ENCODE measurements around the gene RAD51.

The RAD51 gene

GRCh38 chr15:40772014-40772413, 77.0 kb downstream of the RAD51 start:
- no peak overlapping the region for H3K4me3 ChIP-seq (ENCODE audit: low read length)
- no peak for DNase-seq (ENCODE audit: low read depth)
- TF ChIP-seq CTCF (IDR thresholded peaks at IDR 0.05; ENCODE audit: insufficient read depth, low read depth, low read length, missing control alignments), result no peak

GRCh38 chr15:40773496-40773895, 78.5 kb downstream of the RAD51 start:
- TF ChIP-seq CTCF (IDR thresholded peaks at IDR 0.05; ENCODE audit: insufficient read depth, low read depth, low read length, missing control alignments), result no peak
- no peak for DNase-seq (ENCODE audit: low read depth)
- H3K4me3 ChIP-seq (ENCODE audit: low read length), result no peak overlapping the region

- no peak for DNase-seq (ENCODE audit: low read depth)
- TF ChIP-seq CTCF (IDR thresholded peaks at IDR 0.05; ENCODE audit: insufficient read depth, low read depth, low read length, missing control alignments), result no peak
- H3K4me3 ChIP-seq (ENCODE audit: low read length), result no peak overlapping the region
Observed at GRCh38 chr15:40773902-40774301, 78.9 kb downstream of the RAD51 start.

- no peak overlapping the region for H3K4me3 ChIP-seq (ENCODE audit: low read length)
- DNase-seq (ENCODE audit: low read depth), result no peak
- no peak for TF ChIP-seq CTCF (IDR thresholded peaks at IDR 0.05; ENCODE audit: insufficient read depth, low read depth, low read length, missing control alignments)
Observed at GRCh38 chr15:40775007-40775406, 80.0 kb downstream of the RAD51 start.

- no peak for TF ChIP-seq CTCF (IDR thresholded peaks at IDR 0.05; ENCODE audit: insufficient read depth, low read depth, low read length, missing control alignments)
- H3K4me3 ChIP-seq (ENCODE audit: low read length), result no peak overlapping the region
- no peak for DNase-seq (ENCODE audit: low read depth)
Observed at GRCh38 chr15:40775740-40776536, 81.0 kb downstream of the RAD51 start.

- H3K4me3 ChIP-seq (ENCODE audit: low read length), result no peak overlapping the region
- DNase-seq (ENCODE audit: low read depth), result peak; percentile 93
- no peak for TF ChIP-seq CTCF (IDR thresholded peaks at IDR 0.05; ENCODE audit: insufficient read depth, low read depth, low read length, missing control alignments)
Observed at GRCh38 chr15:40776537-40777141, 81.7 kb downstream of the RAD51 start.

Measured in epithelial cell of esophagus (primary cell).